Osteoblast (primary cell): Measurements from ENCODE around the gene FBLN5. TPM values are rescaled to one million over a fixed set of nuclear protein-coding genes. Genes with fewer than 3 reads are reported as not detected.
A peak's percentile ranks its signal among the peaks of the same experiment; 100 is the strongest.

Experiments used
- DNase-seq: peaks from one replicate; pipeline ENCODE4 v3.0.0; 2011; ENCODE audit warnings: low spot score, mixed read lengths; ENCODE audit not compliant: insufficient read length; ENCODE audit errors: missing footprints
- H2AFZ ChIP-seq: 2 replicates; pipeline ENCODE4 v1.6.0; 2011; ENCODE audit warnings: mild to moderate bottlenecking, low read length
- H3K27ac ChIP-seq: 2 replicates; pipeline ENCODE4 v1.5.1; 2011; ENCODE audit warnings: mild to moderate bottlenecking, low read depth, low read length, moderate library complexity
- H3K27me3 ChIP-seq: 2 replicates; pipeline ENCODE4 v1.6.0; 2012; ENCODE audit warnings: mild to moderate bottlenecking, control low read depth, inconsistent platforms, low read length, moderate library complexity; ENCODE audit not compliant: insufficient read depth
- H3K36me3 ChIP-seq: 2 replicates; pipeline ENCODE4 v1.5.1; 2011; ENCODE audit warnings: mild to moderate bottlenecking, low read length, control low read depth, moderate library complexity; ENCODE audit not compliant: insufficient read depth
- H3K4me1 ChIP-seq: 2 replicates; pipeline ENCODE4 v1.5.1; 2011; ENCODE audit warnings: mild to moderate bottlenecking, low read length, control low read depth, moderate library complexity; ENCODE audit not compliant: insufficient read depth
- H3K4me2 ChIP-seq: 2 replicates; pipeline ENCODE4 v1.6.0; 2011; ENCODE audit warnings: mild to moderate bottlenecking, low read length; ENCODE audit not compliant: insufficient read depth
- H3K4me3 ChIP-seq: fragments of 200-600 bp; sonication (generic); 3 replicates; pipeline ENCODE4 v1.5.1; 2012; ENCODE audit warnings: mild to moderate bottlenecking, low read length, inconsistent platforms; ENCODE audit not compliant: insufficient read depth
- H3K79me2 ChIP-seq: 2 replicates; pipeline ENCODE4 v1.6.0; 2012; ENCODE audit warnings: mild to moderate bottlenecking, low read length, control low read depth, inconsistent platforms; ENCODE audit not compliant: insufficient read depth
- H3K9me3 ChIP-seq: 2 replicates; pipeline ENCODE4 v1.5.1; 2011; ENCODE audit warnings: low read depth, low read length, control low read depth
- H4K20me1 ChIP-seq: 2 replicates; pipeline ENCODE4 v1.6.0; 2012; ENCODE audit warnings: mild to moderate bottlenecking, low read length, control low read depth; ENCODE audit not compliant: insufficient read depth
- total RNA-seq: library from RNA; depleted of rRNA; stranded (reverse); fragments of >200 nt; gene quantifications from 2 replicates; pipeline ENCODE4 v1.2.3, GENCODE V29; 2012
- TF ChIP-seq, protein P1 (sequence below): IDR thresholded peaks from 2 replicates; pipeline ENCODE4 v1.5.1; 2011; ENCODE audit warnings: mild to moderate bottlenecking, low read depth, low read length, moderate library complexity; ENCODE audit errors: extremely low read depth

FBLN5 gene
- total RNA-seq, 1 donor: 22.1 TPM

DNA sequence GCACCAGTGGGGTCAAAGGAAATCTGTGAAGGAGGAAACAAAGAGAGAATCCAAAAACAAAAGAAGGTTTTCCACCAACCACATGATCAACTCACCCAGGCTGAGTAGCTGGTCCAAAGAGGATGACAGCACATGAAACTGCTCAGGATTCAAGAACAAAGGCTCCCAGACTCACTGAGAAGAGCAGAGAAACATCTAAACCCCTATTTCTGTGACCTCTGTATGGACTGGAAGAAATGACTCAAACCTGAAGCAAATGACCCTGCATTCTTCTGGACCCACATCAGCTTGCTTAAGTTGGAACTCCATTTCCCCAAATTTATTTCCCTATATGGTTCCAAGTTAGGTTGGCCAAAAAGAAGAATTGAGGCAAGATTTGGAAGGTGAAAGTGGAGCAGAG is 106.4 kb downstream of the FBLN5 start:
- DNase-seq: no peak
- no peak overlapping the region for H3K4me2 ChIP-seq

DNA sequence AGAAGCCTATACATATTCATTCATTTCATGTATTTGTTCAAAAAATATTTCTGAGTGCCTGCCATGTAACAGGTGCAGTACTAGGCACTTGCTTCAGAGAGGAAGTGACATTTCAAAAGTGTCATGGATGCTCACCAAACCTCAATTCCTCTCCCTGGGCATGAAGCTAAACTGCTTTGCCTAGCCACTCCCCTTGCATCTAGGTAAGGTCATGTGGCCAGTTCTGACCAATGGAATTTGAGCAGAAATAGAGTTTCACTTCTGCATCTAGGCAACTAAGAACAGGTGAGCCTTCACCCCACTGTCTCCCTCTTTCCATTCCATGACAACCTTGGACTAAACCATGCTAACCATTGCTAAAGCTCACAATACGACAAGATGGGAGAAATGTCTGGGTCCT is 107.7 kb downstream of the FBLN5 start:
- H3K27me3 ChIP-seq: peaks cover 30% of the 10 kb centered on the region
- H3K4me2 ChIP-seq: no peak overlapping the region
- no peak for DNase-seq
- H3K79me2 ChIP-seq: no peaks in the 10 kb centered on the region
- no peaks in the 10 kb centered on the region for H4K20me1 ChIP-seq
- H3K4me3 ChIP-seq: no peak overlapping the region
- H3K9me3 ChIP-seq: no peaks in the 10 kb centered on the region
- H2AFZ ChIP-seq: no peak overlapping the region
- H3K27ac ChIP-seq: no peak overlapping the region
- H3K36me3 ChIP-seq: no peaks in the 10 kb centered on the region
- H3K4me1 ChIP-seq: no peaks in the 10 kb centered on the region
- TF ChIP-seq, protein P1, sequence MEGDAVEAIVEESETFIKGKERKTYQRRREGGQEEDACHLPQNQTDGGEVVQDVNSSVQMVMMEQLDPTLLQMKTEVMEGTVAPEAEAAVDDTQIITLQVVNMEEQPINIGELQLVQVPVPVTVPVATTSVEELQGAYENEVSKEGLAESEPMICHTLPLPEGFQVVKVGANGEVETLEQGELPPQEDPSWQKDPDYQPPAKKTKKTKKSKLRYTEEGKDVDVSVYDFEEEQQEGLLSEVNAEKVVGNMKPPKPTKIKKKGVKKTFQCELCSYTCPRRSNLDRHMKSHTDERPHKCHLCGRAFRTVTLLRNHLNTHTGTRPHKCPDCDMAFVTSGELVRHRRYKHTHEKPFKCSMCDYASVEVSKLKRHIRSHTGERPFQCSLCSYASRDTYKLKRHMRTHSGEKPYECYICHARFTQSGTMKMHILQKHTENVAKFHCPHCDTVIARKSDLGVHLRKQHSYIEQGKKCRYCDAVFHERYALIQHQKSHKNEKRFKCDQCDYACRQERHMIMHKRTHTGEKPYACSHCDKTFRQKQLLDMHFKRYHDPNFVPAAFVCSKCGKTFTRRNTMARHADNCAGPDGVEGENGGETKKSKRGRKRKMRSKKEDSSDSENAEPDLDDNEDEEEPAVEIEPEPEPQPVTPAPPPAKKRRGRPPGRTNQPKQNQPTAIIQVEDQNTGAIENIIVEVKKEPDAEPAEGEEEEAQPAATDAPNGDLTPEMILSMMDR: no peak

More for the DNA sequence above, 106.4 kb downstream of the FBLN5 start:
- H3K27me3 ChIP-seq: peaks cover 17% of the 10 kb centered on the region
- H3K36me3 ChIP-seq: no peaks in the 10 kb centered on the region
- H3K27ac ChIP-seq: no peak overlapping the region
- H3K4me3 ChIP-seq: no peak overlapping the region
- TF ChIP-seq, protein P1: no peak
- H3K4me1 ChIP-seq: no peaks in the 10 kb centered on the region
- no peak overlapping the region for H2AFZ ChIP-seq
- H3K9me3 ChIP-seq: no peaks in the 10 kb centered on the region
- H3K79me2 ChIP-seq: no peaks in the 10 kb centered on the region
- H4K20me1 ChIP-seq: no peaks in the 10 kb centered on the region

DNA sequence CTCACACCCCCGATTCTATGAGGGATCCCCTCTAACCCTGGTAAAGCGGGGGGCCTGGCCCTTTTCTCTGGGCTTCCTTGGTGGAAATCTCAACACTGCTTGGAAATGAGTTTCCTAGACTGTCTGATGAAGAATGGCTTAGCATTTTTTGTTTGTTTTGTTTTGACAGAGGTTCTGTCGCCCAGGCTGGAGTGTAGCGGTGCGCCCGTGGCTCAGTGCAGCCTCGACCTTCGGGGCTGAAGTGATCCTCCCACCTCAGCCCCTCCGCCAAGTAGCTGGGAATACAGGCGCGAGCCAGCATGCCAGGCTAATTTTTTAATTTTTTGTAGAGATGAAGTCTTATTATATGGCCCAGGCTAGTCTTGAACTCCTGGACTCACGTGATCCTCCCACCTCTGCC is 110.4 kb downstream of the FBLN5 start:
- H3K27ac ChIP-seq: no peak overlapping the region
- H3K4me2 ChIP-seq: no peak overlapping the region
- no peaks in the 10 kb centered on the region for H3K36me3 ChIP-seq
- DNase-seq: no peak
- H4K20me1 ChIP-seq: no peaks in the 10 kb centered on the region
- no peaks in the 10 kb centered on the region for H3K4me1 ChIP-seq
- no peak overlapping the region for H3K4me3 ChIP-seq
- no peaks in the 10 kb centered on the region for H3K9me3 ChIP-seq
- H3K79me2 ChIP-seq: no peaks in the 10 kb centered on the region
- H2AFZ ChIP-seq: no peak overlapping the region
- TF ChIP-seq, protein P1: no peak
- peaks cover 36% of the 10 kb centered on the region for H3K27me3 ChIP-seq

DNA sequence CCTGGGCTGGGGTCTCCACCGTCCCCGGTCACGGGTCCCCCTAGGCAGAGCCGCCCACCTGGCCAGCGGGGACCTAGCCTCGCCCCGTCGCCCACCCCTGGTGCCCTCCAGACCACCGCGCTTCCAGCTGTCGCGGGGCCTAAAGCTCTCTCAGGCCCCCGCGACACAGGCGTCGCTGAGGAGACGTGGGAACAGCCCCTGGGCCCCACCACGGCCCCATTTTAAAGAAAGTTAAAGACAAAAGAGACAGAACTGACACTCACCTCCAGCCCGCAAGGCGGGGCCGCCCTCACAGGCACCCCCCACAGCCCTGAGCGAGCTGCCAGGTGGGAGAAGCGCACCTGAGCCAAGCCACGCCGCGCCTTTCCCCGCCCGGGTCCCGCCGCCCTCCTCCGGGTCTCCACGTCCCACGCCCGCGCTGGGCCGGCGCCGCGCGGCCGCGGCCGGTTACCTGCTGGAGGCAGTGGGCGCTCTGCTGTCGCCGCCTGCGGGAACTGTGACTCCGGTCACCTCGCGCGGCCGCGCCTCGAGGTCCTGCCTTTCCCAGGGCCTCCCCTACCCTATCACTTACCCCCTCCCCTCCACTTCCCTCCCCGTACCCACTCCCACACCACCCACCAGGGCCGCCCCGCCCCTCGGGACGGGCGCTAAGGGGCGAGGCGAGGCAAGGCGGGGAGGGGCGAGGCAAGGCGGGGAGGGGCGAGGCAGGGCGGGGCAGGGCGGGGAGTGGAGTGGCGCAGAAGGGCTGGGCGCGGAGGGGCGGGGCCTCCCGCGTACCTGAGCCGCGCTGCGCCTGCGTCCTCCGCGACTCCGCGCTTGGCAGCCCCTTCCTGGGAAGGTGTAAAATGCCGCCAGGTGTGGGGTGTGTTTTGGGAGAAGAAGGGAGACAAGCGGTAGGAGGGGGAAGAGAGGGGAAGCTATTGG is 111.3 kb downstream of the FBLN5 start:
- H3K79me2 ChIP-seq: no peaks in the 10 kb centered on the region
- H4K20me1 ChIP-seq: no peaks in the 10 kb centered on the region
- H3K36me3 ChIP-seq: no peaks in the 10 kb centered on the region
- H3K4me1 ChIP-seq: no peaks in the 10 kb centered on the region
- H2AFZ ChIP-seq: no peak overlapping the region
- peak; percentile 54 for DNase-seq
- no peak overlapping the region for H3K4me3 ChIP-seq
- H3K27me3 ChIP-seq: peaks cover 36% of the 10 kb centered on the region
- H3K9me3 ChIP-seq: no peaks in the 10 kb centered on the region
- H3K4me2 ChIP-seq: no peak overlapping the region
- TF ChIP-seq, protein P1: no peak
- H3K27ac ChIP-seq: no peak overlapping the region
